Activated T-cell treated with anti-CD3 and anti-CD28 coated beads, Interleukin-2, amount 50 U/mL, for 24 hours (primary cell): Measurements from ENCODE around the gene ERAP2.

ENCODE experiments used
- DNase-seq: peaks from one replicate; pipeline ENCODE4 v3.0.0-alpha.2; 2020
- H3K27ac Mint-ChIP-seq: 2 replicates; pipeline ENCODE4 v1.8.0; 2020; ENCODE audit warnings: mild to moderate bottlenecking, mixed read lengths
- H3K27me3 Mint-ChIP-seq: 2 replicates; pipeline ENCODE4 v1.8.0; 2020; ENCODE audit warnings: mixed read lengths
- H3K36me3 Mint-ChIP-seq: 2 replicates; pipeline ENCODE4 v1.8.0; 2020; ENCODE audit warnings: low read depth, mixed read lengths
- H3K4me1 Mint-ChIP-seq: 2 replicates; pipeline ENCODE4 v1.8.0; 2020; ENCODE audit warnings: low read depth, mixed read lengths
- H3K4me3 Mint-ChIP-seq: 2 replicates; pipeline ENCODE4 v1.8.0; 2020; ENCODE audit warnings: mild to moderate bottlenecking, moderate library complexity, mixed read lengths
- H3K9me3 Mint-ChIP-seq: 2 replicates; pipeline ENCODE4 v1.8.0; 2020; ENCODE audit warnings: mixed read lengths

Gene ERAP2

GRCh38 chr5:96855031-96855872 lies 21.0 kb upstream of the ERAP2 start:
- no peak overlapping the region for H3K4me3 Mint-ChIP-seq
- H3K36me3 Mint-ChIP-seq, result no peaks in the 10 kb centered on the region
- H3K4me1 Mint-ChIP-seq, result no peaks in the 10 kb centered on the region
- H3K27me3 Mint-ChIP-seq, result no peaks in the 10 kb centered on the region
- DNase-seq, result no peak
- no peak overlapping the region for H3K27ac Mint-ChIP-seq
- H3K9me3 Mint-ChIP-seq, result no peaks in the 10 kb centered on the region

DNA sequence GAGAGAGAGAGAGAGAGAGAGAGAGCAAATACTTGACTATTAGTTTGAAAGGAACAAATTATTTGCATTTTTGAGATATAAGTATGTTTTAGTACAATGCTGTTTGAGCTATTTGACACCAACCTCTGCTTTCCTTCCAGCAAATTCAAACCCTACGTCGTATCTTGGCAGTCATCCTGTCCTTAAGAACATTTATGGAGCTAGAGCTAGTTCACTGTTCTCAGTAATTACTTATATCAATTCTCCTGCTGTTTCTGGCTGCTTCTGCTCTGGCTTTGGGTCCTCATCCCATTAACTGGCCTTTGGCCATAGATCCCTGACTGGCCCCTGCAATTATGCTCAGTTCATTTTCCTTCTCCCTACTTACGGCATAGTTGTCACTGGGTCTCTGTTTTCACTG lies 19.9 kb upstream of the ERAP2 start:
- no peaks in the 10 kb centered on the region for H3K9me3 Mint-ChIP-seq
- H3K4me1 Mint-ChIP-seq, result peaks cover 2% of the 10 kb centered on the region
- H3K36me3 Mint-ChIP-seq, result no peaks in the 10 kb centered on the region
- no peak overlapping the region for H3K27ac Mint-ChIP-seq
- DNase-seq, result no peak
- no peaks in the 10 kb centered on the region for H3K27me3 Mint-ChIP-seq
- no peak overlapping the region for H3K4me3 Mint-ChIP-seq

DNA sequence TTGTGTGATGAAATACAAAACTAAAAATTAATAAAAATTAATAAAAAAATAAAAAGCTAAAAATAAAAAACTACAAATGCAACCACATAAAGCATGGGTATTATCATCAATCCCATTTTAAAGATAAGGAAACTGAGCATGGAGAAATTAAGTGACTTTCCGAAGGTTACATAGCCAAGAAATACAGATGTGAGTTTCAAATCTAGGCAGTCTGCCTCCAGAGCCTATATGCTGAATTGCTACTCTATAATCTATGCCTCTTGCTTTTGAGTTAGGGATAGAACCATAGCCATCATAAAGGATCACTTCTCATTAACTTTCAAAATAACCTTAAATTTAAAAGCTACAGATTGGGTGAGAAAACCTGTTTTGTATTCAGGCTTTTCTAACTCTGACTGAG lies 18.8 kb upstream of the ERAP2 start:
- H3K36me3 Mint-ChIP-seq, result no peaks in the 10 kb centered on the region
- H3K27me3 Mint-ChIP-seq, result no peaks in the 10 kb centered on the region
- no peak for DNase-seq
- H3K9me3 Mint-ChIP-seq, result no peaks in the 10 kb centered on the region
- no peak overlapping the region for H3K27ac Mint-ChIP-seq
- no peak overlapping the region for H3K4me3 Mint-ChIP-seq
- peaks cover 2% of the 10 kb centered on the region for H3K4me1 Mint-ChIP-seq

- Mint-ChIP-seq H3K4me1 (peaks cover 6% of the 10 kb centered on the region), H3K36me3 (no peaks in the 10 kb centered on the region), H3K4me3 (no peak overlapping the region), H3K9me3 (no peaks in the 10 kb centered on the region), H3K27me3 (no peaks in the 10 kb centered on the region), H3K27ac (no peak overlapping the region)
- DNase-seq, result no peak
Observed at GRCh38 chr5:96857924-96858323, 18.4 kb upstream of the ERAP2 start.

GRCh38 chr5:96859375-96859774 lies 16.9 kb upstream of the ERAP2 start:
- no peak for DNase-seq
- Mint-ChIP-seq H3K36me3 (no peaks in the 10 kb centered on the region), H3K9me3 (no peaks in the 10 kb centered on the region), H3K27me3 (no peaks in the 10 kb centered on the region), H3K4me1 (peaks cover 21% of the 10 kb centered on the region), H3K4me3 (no peak overlapping the region), H3K27ac (no peak overlapping the region)

DNA sequence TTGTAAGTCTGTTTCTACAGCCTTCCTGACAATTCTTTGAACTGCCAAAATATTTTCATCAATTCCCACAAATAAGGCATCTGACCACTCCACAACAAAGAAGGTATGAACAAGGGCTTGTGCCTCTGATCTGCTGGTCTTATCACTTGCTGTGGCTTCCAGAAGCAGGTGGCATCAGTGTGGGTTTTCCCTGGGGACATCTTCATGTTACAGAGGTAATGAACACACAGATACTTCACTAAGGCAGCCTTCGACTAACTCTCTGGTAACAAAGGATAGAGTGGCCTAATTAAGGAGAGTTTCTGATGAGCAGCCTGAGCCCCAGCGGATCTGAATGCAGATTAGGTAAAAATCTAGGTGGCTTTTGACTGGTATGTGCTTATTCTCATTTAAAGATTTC lies 15.2 kb upstream of the ERAP2 start:
- H3K4me1 Mint-ChIP-seq, result peaks cover 25% of the 10 kb centered on the region
- no peak overlapping the region for H3K27ac Mint-ChIP-seq
- H3K27me3 Mint-ChIP-seq, result no peaks in the 10 kb centered on the region
- no peaks in the 10 kb centered on the region for H3K9me3 Mint-ChIP-seq
- no peak overlapping the region for H3K4me3 Mint-ChIP-seq
- H3K36me3 Mint-ChIP-seq, result no peaks in the 10 kb centered on the region
- no peak for DNase-seq

DNA sequence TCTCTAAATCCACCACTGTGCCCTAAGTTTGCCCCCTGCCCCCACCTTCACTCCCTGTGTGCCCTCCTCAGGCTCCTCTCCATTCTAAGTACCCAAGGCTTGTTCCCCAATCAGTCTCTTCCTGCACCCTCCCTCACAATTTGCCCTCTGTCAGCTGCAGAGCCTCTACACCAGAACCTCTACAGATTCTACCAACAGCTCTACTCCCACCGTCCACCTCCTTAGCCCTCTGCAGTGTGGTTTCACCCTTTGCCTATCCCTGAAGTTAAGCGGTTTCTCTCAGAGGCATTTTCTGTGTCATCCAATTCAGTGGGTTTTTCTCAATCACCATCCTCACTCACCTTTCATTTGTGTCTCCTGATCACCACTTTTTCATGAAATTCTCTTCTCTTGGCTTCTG lies 13.2 kb upstream of the ERAP2 start:
- Mint-ChIP-seq H3K36me3 (no peaks in the 10 kb centered on the region), H3K4me1 (peaks cover 25% of the 10 kb centered on the region), H3K27ac (no peak overlapping the region), H3K9me3 (no peaks in the 10 kb centered on the region), H3K4me3 (no peak overlapping the region), H3K27me3 (no peaks in the 10 kb centered on the region)
- DNase-seq, result no peak

DNA sequence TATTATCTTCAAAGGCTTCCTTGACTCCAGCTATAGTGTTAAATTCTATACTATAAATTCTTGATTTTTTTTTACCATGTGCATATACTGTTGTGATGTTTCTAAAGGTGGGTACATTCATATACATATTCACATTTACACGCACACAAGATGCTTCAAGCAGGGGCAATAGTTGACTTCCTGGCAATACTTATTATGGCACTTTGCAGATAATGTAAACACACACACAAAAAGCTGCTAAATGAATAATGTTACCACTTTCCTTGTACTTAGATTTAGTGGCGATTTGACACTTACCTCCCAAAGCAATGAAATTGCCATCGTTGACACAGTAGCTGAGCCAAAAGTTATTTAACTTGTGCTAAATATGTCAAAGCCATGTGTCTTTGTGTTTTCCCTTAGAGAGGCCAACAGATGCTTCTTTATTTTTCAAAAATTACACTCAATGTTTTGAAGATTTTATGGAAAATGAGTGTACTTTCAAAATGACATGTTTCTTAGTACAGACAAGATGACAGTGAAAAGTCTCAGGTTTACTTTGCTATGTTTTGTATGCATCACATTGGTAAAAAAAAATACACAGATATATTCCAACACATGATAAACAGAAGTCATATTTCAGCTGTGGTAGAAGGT lies 12.2 kb upstream of the ERAP2 start:
- DNase-seq, result no peak
- Mint-ChIP-seq H3K36me3 (no peaks in the 10 kb centered on the region), H3K27ac (no peak overlapping the region), H3K4me3 (no peak overlapping the region), H3K9me3 (no peaks in the 10 kb centered on the region), H3K27me3 (no peaks in the 10 kb centered on the region), H3K4me1 (peaks cover 28% of the 10 kb centered on the region)

- no peak overlapping the region for H3K27ac Mint-ChIP-seq
- no peak overlapping the region for H3K4me3 Mint-ChIP-seq
Observed at GRCh38 chr5:96864922-96865530, 11.3 kb upstream of the ERAP2 start.

DNA sequence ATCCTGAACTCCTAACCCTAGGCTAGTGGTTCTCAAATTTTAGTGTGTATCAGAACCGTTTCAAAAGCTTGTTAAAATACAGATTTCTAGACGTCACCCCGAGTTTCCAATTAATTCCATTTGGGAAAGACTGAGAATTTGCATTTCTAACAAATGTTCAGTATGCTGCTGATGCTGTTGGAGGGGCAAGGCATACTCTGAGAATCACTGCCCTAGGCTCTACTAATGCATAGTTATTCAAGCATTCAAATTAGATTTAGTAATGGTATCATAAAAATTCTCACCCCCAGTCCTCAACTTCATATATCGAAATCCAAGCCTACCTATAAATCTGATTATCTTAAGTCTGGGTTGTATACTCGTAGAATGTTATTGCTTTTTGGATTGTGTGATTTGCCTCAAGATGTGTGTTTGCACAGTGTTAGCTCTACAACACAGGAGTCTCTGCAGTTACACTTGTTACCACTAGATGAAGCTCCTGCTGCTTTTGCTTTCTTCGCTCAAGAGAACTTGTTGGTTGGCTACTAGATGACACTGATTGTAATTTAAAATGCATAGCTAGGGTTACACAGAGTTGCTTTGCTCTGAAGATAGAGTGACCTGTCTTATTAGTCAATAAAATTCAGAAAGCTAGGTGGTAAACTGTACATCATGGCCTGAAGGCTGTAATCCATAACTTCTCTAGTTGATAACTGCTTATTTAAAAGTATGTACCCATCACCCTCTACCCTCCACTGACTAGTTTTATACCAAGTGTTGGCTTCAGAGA lies 7.5 kb upstream of the ERAP2 start:
- Mint-ChIP-seq H3K9me3 (no peaks in the 10 kb centered on the region), H3K4me1 (peaks cover 56% of the 10 kb centered on the region), H3K27me3 (no peaks in the 10 kb centered on the region), H3K4me3 (no peak overlapping the region), H3K27ac (no peak overlapping the region), H3K36me3 (no peaks in the 10 kb centered on the region)
- DNase-seq, result no peak

More at GRCh38 chr5:96864922-96865530, 11.3 kb upstream of the ERAP2 start:
- DNase-seq, result no peak
- Mint-ChIP-seq H3K27me3 (no peaks in the 10 kb centered on the region), H3K4me1 (peaks cover 38% of the 10 kb centered on the region), H3K9me3 (no peaks in the 10 kb centered on the region), H3K36me3 (no peaks in the 10 kb centered on the region)

- Mint-ChIP-seq H3K9me3 (no peaks in the 10 kb centered on the region), H3K27me3 (no peaks in the 10 kb centered on the region), H3K27ac (peak overlapping the region; percentile 31), H3K4me3 (no peak overlapping the region), H3K36me3 (no peaks in the 10 kb centered on the region), H3K4me1 (peaks cover 55% of the 10 kb centered on the region)
- DNase-seq, result no peak
Observed at GRCh38 chr5:96869372-96869641, 7.0 kb upstream of the ERAP2 start.

DNA sequence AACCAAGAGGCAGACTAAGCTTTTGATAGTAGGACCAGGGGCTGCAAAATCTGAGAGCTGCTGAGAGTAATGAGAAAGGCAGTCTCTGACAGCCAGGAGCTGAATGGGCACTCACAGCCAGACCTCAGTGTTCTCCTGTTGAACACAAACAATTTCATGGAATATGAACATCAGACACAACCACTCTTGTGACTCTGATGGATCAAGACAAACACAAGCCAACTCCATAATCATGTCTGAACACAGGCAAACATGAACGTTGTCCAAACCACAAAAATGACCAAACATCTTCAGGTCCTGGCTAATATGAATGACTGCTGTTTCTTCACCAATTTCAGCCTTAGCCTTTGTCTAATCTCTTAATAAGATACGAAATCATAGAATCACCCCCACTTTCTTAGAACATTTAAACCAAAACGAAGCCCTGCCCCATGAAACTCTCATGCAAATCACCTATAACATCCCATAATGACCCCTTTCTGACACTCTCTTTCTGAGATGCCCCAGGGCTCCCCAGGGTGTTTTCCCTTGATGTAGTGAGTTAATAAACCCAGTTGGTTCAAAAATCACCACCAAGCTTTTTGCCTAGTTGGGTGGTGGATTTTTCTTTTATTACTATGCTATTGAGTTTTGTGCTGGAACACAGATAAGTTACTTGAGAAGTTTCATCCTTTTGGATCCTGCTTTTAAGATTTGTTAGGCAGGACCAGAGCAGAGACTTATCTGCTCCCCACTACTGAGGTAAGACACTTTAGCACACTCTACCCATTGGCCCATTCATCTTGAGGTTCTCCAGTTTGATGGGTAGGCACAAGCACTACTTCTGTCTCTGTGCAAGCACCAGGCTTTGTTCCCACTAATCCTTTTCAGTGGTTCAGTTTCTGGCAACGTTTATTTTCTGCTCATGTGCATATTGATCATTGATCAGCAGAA lies 5.9 kb upstream of the ERAP2 start:
- DNase-seq, result no peak
- H3K36me3 Mint-ChIP-seq, result no peaks in the 10 kb centered on the region
- peak overlapping the region; percentile 72 for H3K27ac Mint-ChIP-seq
- peak overlapping the region; percentile 15 for H3K4me3 Mint-ChIP-seq
- no peaks in the 10 kb centered on the region for H3K27me3 Mint-ChIP-seq
- H3K9me3 Mint-ChIP-seq, result no peaks in the 10 kb centered on the region
- H3K4me1 Mint-ChIP-seq, result peaks cover 60% of the 10 kb centered on the region

DNA sequence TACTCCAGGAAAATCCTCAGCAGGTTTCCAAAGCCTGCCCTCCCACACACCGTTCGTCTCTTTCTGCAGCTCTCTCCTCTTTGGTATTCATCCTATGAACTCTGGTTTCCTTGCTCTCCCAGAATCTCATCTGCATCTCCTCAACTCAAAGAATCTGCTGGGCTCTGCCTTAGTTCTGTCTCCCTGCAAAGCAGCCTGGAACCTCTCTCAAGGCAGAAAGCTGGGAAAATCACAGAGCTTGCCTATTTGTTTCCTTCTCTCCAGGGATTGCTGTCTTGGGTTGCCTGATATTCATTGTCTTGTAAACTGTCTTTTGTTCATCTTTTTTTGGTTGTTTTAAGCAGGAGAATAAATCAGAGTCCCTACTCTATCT lies 5.3 kb upstream of the ERAP2 start:
- peak overlapping the region; percentile 72 for H3K27ac Mint-ChIP-seq
- peaks cover 66% of the 10 kb centered on the region for H3K4me1 Mint-ChIP-seq
- no peaks in the 10 kb centered on the region for H3K27me3 Mint-ChIP-seq
- no peak for DNase-seq
- no peaks in the 10 kb centered on the region for H3K9me3 Mint-ChIP-seq
- peak overlapping the region; percentile 3 for H3K4me3 Mint-ChIP-seq
- H3K36me3 Mint-ChIP-seq, result peaks cover 2% of the 10 kb centered on the region

DNA sequence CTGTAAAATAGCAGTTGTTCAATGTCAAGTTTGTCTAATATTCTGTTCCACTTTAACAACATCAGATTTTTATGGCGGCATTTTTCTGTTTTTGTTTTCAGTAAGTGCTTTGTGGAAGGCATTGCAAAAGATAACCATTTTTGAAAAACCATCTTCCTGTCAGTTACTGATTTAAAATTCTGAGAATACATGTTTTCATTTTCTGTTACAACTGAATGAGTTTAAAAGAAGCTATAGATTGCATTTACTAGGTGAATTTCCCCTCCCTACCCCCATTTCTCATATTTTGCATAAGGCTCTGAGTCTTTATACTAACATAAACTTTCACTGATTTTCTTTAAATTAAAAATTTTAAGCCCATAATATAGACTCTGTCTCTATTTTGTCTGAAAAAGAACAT lies 4.6 kb upstream of the ERAP2 start:
- Mint-ChIP-seq H3K27me3 (no peaks in the 10 kb centered on the region), H3K9me3 (no peaks in the 10 kb centered on the region), H3K4me1 (peaks cover 68% of the 10 kb centered on the region), H3K27ac (peak overlapping the region; percentile 72), H3K36me3 (peaks cover 7% of the 10 kb centered on the region), H3K4me3 (peak overlapping the region; percentile 3)
- DNase-seq, result no peak
